ENCODE data around the gene GRID1.
"Not testable (repeated sequence)": the region's sequence is repeated elsewhere in the genome, so short reads cannot be mapped to it uniquely, and the experiment has no call there.

The GRID1 gene

DNA sequence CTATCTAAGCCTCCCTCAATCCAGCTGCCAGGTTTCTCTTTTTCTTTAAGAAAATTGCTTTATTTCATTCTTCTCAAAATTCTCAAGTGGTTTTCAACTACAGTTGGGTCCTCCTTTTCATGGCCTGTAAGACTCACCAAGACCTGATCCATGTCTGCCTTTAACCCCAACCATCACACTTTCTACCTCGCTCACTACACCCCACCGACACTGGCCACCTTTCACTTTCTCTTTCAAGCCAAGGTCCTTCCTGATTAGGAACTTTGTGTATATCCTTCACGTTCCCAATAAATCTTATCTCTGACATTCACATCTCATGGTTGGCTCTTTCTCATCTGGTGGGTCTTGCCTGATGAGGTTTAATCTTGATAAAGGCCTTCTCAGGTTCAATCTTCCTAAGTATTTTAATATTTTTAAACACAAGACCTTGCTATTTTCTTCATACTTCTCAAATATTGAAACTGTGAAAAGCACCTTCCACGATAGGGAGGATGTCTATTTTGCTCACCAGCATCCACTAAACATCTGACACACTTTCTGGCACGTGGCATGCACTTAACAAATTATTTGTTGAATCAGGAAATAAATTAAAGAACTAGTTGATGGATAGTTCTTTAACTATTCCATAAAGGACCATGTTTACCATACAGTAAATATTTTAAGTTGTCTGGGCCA lies 624.8 kb downstream of the GRID1 start:
- no peak for DNase-seq

DNA sequence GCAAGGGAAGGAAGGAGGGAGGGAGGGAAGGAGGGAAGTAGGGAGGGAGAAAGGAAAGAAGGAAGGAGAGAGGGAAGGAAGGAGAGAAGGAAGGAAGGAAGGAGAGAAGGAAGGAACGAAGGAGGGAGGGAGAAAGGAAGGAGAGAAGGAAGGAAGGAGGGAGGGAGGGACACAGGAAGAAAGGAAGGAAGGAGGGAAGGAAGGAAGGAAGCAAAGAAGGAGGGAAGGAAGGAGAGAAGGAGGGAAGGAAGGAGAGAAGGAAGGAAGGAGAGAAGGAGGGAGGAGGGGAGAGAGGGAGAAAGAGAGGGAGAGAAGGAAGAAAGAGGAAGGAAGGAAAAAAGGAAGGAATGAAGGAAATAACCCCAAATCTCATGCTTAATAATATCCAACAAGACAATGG lies 630.6 kb downstream of the GRID1 start:
- DNase-seq, result no peak

DNA sequence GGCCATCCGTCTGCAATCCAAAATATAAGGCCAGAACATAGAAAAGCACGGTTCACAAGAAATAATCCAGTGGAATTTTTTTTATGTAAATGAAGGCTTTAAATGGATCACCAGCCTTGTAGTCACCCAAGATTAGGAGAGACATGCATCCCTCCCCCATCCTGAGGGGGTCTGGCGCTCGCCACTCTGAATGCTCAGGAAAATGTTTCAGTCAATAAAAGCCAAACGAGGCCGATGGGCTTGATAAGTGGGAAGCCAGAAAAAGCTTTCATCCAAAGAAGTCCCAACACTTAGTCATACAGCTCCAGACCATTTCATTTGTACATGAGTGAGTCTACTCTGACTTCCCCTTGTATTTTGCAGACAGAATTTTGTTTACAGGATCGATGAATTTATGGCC lies 631.8 kb downstream of the GRID1 start:
- no peak for DNase-seq

DNA sequence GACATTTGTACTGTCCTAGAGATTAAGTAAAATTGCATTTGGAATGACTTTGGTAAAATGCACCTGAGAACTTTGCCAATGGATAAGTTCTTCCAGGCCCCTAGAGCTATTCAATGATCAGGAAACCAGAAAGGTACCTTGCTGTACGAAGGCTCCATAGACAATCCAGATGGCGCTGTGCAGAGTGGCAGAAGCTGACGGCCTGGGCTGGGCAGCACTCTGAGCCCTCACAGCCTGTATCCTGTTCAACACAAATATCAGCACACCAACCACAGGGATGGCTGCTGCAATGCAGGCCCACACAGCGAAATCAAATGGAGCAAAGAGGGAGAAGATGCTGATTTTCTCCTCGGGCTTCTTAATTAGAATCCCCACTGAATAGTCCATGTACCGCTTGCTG lies 642.4 kb downstream of the GRID1 start:
- no peak for DNase-seq

DNA sequence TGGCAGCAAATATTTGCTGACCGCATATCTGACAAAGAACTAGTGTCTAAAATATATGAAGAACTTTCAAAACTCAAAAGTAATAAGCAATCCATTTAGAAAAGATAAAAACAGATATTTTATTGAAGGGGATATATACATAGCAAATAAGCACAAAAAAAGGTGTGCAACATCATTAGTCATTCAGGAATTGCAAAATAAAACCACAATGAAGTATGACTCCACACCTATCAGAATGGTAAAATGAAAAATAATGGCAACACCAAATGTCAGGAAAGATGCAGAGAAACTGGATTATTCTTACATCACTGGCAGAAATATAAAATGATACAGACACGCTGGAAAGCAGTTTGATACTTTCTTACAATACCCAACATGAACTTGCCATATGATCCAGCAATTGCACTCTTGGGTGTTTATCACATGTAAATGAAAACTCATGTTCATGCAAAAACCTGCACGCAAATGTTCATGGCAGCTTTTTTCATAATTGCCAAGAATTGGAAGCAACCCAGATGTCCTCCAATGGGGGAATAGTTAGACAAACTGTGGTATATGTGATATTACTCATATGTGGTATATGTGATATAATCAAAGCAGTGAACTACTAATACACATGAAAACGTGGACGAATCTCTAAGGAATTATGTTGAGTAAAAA lies 645.5 kb downstream of the GRID1 start:
- no peak for DNase-seq

DNA sequence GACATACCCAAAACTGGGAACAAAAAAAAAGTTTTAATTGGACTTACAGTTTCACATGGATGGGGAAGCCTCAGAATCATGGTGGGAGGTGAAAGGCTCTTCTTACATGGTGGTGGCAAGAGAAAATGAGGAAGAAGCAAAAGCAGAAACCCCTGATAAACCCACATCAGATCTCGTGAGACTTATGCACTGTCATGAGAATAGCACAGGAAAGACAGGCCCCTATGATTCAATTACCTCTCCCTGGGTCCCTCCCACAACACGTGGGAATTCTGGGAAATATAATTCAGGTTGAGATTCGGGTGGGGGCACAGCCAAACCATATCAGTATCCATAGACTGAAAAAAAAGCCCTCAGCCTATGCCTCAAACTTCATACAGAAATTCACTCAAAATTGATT lies 647.2 kb downstream of the GRID1 start:
- no peak for DNase-seq

DNA sequence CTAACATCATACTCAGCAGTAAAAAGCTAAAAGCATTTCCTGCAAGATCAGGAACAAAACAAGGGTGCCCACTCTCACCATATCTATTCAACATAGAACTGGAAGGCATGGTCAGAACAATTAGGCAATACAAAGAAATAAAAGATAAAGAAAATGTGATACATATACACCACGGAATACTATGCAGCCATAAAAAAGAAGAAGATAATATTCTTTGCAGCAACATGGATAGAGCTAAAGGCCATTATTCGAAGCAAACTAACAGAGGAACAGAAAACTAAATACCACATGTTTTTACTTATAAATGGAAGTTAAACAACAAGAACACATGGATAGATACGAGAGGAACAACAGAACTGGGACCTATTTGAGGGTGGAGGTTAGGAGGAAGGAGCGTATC lies 652.7 kb downstream of the GRID1 start:
- DNase-seq, result no peak

DNA sequence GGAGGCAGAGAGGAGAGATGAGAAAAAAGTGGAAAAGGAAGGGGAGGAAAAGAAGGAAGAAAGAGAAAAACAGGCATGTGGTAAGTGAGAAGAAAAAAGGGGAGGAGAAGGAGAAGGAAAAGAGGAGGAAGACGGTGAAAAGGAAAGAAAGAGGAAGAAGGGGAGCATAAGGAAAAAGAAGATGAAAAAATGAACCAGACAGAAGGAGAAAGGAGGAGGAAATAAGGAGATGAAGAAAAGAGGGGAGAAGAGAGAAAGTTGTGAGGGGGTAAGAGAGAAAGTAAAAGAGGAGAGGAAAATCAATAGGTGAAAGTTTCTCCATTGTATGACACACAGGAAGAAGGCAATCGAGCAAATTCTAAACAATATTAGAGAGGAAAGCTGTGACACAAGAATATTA lies 663.8 kb downstream of the GRID1 start:
- DNase-seq, result no peak

DNA sequence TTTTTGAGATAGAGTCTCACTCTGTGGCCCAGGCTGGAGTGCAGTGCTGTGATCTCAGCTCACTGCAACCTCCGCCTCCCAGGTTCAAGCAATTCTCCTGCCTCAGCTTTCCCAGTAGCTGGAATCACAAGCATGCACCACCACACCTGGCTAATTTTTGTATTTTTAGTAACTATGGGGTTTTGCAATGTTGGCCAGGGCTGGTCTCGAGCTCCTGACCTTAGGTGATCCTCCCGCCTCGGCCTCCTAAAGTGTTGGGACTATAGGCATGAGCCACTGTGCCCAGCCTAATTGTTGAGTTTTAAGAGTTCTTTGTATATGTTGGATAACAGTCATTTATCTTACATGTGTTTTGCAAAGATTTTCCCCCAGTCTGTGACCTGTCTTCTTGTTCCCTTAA lies 667.5 kb downstream of the GRID1 start:
- DNase-seq, result not testable (repeated sequence)

DNA sequence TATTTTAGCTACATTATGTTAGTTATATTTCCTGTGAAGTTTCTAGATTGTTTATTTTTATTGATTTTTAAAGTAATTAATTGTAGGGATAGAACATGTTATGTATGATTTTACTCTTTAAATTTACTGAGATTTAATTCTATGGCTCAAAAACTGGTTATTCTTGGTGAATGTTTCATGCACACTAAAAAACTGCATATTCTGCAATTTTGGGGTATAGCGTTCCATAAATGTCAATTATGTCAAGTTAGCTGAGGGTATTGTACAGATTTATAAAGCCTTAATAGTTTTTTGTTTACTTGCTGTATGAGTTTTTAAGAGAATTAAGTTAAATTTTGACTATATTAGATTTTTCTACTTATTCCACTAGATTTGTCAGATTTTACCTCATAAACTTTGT lies 669.7 kb downstream of the GRID1 start:
- no peak for DNase-seq

DNA sequence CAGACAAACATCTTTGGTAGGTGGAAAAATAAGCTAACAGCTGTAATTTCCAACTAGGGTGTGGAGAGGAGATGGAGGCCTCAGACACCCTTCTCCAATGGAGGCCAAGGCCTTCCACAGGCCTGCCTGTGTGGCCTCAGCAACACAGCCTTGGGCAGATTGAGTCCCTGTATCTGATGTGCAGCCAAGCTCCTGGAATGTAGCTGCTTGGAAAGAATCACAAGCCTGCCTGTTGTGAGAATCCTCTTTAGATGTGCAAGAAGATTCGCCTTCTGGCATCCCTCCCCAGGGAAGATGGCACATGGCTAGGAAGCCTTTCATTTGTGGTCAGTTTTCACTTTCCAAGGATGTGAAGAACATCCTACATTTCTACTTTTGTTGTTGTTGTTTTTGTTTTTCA lies 684.0 kb downstream of the GRID1 start:
- no peak for DNase-seq

DNA sequence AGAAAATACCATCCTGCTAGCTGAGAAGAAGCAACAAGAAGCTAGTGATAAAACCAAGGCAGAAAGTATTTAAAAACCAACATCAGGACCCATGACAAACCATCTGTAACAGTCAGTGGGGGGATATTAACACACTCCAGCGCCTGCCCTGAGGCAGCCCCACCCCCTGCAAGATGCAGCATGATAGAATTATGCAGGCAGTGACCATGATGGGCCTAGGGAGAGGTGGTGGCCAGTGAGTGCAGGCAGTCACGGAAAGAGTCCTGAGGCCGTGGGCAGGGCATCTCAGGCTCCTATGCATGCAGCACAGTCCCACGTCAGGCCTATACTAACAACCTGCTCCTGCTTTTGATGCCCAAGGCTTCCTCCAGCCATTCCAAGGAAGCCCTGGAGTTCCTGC lies 686.9 kb downstream of the GRID1 start:
- DNase-seq, result no peak

DNA sequence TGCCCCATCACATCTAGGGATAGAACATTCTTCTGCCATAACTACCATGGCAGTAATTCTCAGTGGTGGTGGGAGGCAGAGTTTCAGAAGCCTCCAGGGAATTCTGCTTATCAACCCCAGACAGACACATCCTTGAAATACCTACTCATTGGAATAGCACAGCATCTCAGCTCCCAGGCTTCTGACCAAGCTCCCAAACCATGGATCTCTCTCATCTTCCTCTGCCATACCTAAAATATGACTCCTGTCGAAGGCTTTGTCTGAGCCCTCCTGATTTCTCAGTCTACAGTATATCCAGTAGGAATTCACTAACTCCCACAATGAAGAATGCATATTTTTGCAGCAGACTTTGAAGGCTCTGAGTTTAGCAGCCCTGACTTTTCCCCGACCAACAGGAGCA lies 687.5 kb downstream of the GRID1 start:
- no peak for DNase-seq

DNA sequence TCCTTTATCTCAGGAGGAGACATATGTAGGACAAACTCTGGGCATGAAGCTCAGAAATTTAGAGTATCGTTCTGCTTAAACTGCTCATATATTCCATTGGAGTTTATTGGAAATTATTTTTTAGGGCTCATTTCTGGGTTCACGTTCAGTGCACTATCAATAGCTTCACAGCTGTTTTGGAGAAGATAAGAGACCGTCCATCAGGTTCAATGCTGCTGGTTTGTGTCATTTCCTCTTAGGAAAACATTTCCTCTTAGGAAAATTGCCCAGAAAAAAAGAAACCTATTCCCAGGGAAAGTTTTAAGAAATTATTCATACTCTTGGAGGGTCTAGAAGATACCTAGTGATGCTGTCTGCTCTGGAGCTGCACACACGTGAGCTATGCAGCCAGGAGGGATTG lies 691.7 kb downstream of the GRID1 start:
- no peak for DNase-seq

DNA sequence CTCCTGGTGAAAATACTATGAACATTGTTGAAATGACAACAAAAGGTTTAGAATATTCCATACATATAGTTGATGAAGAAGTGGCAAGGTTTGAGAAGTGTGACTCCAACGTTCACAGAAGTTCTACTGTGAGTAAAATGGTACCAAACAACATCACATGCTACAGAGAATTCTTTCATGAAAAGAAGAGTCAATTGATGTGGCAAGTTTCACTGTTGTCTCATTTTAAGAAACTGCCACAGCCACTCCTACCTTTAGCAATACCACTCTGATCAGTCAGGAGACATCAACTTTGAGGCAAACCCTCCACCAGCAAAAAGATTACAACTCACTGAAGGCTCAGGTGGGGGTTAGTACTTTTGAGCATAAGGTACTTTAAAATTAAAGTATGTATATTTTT lies 693.3 kb downstream of the GRID1 start:
- DNase-seq, result no peak

DNA sequence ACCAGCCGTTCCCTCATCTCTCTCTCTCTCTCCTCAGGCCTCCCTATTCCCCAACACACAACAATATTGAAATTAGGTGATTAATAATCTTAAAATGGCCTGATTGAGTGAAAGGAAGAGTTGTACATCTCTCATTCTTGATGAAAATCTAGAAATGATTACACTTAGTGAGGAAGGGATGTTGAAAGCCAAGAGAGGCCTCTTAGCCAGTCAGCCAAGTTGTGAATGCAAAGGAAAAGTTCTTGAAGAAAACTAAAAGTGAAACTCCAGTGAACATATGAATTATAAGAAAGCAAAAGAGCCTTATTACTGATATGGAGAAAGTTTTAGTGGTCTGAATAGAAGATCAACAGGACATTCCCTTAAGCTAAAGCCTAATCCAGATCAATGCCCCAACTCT lies 695.1 kb downstream of the GRID1 start:
- no peak for DNase-seq

DNA sequence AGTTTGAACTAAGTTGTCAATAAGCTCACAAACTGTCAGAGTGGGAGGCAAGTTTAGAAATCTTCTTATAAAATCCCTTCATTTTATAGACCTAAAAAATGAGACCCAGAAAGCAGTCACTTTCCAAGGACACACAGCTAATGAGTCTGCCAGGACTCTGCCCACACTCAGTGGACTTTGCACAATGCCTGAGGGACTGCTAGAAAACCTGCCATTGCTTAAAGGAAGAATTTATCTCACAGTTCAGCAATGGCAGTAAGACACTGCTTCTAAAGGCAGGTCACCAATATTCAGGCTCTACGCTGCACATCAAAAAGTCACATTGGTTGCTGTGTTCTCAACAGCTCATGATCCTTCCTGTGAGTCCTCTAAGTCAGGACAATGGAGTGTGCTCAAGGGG lies 698.1 kb downstream of the GRID1 start:
- no peak for DNase-seq

DNA sequence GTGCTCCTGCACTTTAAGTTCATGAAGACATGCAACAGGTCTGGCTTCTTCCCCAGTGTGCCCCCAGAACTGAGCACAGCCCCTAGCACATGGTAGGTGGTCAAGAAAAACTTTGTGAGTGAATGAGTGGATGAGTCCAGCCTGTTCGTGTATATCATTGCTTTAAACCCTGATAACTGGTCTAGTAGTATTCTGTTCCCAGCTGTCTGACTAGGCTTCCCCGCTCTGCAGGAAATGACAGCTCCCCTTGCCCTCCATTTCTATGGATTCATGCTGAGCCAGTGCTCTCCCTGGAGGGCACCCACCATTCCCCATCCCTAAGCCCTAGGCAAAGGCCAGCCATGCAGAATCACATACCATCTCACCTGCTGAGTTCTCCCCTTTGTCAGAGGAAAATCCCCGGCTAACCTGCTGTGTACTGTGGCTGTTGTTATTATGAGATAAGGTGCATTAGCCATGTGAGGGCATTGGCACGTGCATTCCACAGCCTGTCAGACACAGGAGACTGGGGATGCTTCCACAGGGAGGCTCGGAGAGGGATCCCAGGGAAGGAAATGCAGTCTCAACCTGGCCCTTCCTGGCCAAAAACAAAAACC lies 698.9 kb downstream of the GRID1 start:
- DNase-seq, result no peak

DNA sequence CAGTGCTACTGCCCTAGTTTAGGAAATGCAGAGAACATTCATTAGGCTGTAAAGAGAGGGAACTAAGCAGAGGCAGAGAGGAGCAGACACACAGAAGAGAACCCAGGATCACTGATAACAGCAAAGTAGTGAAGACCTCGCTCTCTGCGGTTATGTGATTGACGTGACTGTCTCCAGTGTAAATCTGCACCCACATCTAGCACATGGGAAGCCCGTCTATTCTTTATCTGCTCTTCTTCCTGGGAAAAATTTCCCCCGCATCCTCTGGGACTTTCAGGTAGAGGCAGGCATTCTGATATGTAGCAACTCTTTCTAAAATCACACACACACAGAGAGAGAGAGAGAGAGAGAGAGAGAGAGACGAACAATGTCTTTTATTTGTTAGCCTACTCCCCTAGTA lies 699.6 kb downstream of the GRID1 start:
- DNase-seq, result no peak

DNA sequence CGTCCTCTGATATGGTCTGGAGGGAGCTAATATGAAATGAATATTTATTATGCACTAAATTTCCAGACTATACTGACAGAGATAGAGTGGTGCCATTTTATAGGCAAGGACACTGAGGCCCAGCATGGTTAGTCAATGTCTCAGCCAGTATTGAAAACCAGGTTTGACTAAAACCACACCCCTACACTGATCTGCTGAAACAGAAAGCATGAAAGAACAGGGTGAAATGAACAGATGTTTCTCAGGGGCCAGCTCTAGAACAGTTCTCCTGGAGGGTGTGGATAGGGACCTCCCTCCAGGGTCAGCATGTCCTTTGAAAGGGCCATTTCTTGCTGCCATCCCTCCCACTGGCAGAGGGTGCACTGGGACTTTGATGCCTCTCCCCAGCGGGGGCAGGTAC lies 700.5 kb downstream of the GRID1 start:
- no peak for DNase-seq

DNA sequence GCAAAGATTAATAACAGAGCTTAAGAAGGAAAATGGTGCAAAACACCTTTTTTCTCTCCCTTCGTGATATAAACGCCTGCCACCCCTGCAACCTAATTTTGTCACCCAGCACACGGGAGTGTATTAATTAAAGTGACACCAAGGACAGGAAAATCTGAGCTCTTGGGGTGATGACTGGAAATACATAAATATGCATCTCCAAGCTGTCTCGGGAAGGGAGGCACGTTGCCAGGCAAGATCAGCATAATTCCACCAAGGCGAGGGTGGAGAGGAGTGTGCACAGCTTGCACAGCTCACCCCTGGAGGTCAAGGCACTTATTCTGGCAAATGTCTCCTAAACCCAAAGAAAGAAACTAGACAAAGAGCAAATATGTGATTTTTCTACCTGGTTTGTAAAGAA lies 700.9 kb downstream of the GRID1 start:
- DNase-seq, result no peak

DNA sequence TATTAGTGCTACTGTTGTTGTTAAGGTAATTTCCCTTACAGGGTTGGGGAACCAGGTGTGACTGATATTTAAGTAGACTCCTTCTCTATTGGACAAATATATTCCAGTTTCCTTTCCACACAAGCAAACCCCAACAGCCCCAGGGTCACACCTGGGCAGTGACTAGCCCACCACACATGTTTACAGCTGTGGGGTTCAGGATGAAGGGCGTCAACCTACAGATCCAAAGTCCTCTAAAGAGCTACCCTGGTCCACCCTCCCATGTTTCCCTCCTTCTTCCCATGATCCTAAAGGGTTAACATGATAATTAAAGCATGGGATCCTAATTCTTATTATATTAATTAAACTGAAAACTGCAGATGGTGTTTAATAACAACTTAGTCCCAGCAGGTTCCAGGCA lies 701.5 kb downstream of the GRID1 start:
- no peak for DNase-seq

DNA sequence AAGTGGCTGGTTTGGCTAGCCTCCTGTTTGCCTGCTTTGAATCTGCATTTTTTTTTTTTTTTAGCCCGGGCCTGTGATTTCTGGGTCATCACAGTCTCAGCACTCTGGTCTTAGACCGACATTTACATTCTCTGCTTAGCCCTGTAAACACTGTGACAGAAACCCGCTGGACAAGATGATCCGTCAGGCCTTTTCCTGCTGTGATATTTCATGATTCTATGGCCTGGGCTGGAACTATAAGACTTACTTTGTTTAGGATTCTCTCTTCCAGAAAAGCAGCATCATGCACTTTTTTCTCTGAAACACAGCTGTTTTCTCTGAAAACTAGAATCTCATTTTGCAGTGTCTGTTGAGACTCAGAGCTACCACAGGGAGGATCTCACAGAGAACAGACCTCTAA lies 705.5 kb downstream of the GRID1 start:
- no peak for DNase-seq

DNA sequence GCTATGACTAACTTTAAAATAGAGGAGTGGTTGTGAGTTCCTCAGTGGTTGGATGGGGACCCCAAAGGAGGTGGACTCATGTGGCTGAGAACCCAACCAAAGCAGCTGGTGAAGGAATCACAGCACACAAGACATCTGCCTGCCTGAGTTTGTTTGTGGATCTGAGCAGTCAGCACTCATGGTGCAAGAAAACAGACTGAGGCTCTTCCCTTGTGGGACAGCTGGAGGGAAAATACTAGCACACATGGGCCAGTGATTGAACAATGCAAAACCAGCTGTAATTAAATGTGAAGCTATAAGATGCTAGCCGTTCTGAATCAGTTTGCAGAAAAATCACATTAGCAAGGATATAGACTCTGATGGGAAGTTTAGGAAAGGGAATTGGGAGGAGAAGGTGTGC lies 707.3 kb downstream of the GRID1 start:
- DNase-seq, result no peak

DNA sequence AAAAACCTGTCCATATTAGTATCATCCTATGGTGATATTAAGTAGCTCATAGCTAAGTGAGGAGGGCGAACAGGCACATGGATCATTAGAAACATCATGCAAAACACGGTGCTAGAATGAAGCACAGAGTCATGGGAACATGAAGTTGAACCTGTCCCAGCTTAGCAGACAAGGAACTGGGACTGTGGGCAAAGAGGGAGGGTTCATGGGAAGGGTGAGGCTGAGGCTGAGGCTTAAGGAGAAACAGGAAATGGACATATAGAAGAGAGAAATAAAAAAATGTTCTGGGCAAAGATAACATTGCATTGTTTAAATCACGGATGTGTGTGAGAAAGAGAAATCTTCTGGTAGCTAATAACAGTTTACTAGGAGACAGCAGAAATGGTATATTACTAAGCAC lies 708.1 kb downstream of the GRID1 start:
- DNase-seq, result no peak
